HG03469 (cell line): ENCODE measurements around the gene POLR2H.

Source experiments
- ATAC-seq: cut with Tn5 transposase; IDR thresholded peaks from one replicate; pipeline ENCODE4 v1.9.1; 2021; ENCODE audit warnings: mild to moderate bottlenecking, moderate library complexity, moderate number of reproducible peaks; ENCODE audit not compliant: unreplicated experiment

The POLR2H gene

DNA sequence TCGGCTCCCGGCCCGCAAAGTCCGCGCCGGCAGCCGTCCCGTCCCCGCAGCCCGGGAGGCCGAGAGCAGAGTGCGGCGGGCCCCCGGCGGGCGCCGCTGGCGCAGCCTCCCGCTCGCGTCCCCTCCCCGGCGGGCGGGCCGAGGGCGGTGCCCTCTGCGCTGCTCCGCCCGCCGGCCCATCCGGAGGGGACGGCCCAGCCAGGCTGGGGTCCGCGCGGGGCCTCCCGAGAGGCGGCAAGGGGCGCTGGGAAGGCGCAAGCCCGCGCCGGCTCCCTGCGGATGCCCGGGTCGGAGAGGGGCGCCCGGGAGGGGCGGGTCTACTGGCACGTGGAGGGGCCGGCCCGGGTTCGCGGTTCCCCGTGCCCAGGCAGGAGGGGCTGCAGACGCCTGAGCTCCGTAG is at the start of gene POLR2H, which contains the start of gene CLCN2:
POLR2H (plus strand) TSS at position 179 of the 400 bp plus-strand sequence. CDS start 1,783 bp downstream, outside the sequence.
CLCN2 (minus strand) TSS at position 74 of the 400 bp plus-strand sequence. CDS start 126 bp downstream, outside the sequence.
- peak; percentile 23 for ATAC-seq

DNA sequence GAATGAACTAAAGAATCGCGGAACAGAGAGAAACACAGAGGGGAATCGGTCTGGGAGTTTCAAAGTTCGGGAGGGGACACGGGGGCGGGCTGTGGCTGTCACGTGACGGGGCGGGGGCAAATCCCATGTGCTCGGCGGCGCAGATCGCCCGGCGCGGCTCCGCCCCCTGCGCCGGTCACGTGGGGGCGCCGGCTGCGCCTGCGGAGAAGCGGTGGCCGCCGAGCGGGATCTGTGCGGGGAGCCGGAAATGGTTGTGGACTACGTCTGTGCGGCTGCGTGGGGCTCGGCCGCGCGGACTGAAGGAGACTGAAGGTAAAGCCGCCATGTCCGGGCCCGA is 47.2 kb upstream of the POLR2H start, which contains the start of gene EIF4G1:
EIF4G1 (plus strand) TSS at position 244 of the 337 bp plus-strand sequence. CDS start 1,191 bp downstream, outside the sequence.
- peak; percentile 82 for ATAC-seq

DNA sequence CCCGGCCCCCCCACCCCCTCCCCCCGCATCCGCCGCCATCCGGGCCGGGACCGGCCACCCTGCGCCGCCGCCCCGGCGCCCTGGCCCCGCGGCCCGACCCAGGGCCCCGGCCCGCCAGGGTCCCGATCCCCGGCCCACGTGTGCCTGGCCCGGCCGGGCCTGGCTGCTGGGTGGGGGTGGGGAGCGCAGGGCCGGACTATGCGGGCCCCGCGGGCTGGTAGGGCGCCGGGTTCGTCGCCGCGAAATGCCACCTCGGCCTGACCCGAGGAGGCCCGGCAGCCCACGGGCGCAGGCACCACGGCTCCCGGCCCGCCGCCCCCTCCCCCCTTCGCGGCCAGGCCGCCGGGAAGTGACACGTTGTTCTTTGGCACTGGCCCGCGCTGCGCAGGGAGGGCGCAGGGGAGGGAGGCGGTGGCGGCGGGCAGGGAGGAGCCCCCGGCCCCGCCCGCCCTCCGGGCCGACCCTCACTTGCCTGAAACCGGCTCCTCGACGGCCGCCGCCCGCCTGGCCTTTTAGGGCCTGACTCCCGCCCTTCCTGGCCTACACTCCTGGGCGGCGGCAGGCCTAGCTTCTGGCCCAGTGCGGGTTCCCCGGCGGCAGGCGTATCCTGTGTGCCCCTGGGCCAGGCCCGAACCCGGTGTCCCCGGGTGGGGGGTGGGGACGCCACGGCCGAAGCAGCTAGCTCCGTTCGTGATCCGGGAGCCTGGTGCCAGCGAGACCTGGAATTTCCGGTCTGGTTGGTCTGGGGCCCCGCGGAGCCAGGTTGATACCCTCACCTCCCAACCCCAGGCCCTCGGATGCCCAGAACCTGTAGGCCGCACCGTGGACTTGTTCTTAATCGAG is 46.6 kb upstream of the POLR2H start:
- peak; percentile 18 for ATAC-seq

DNA sequence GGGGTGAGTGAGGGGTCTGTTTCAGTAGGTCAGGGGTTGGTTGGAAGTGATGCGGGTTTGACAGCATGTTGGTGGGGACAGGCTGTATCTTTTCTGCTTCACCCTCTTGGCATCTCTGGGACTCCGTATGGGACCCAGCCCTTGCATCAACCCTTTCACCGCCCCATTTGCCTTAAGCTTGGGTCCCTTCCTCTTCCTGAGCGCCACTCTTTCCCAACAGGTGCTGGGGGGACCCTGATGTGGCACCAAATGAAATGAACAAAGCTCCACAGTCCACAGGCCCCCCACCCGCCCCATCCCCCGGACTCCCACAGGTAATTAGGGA is 46.0 kb upstream of the POLR2H start:
- ATAC-seq: no peak

DNA sequence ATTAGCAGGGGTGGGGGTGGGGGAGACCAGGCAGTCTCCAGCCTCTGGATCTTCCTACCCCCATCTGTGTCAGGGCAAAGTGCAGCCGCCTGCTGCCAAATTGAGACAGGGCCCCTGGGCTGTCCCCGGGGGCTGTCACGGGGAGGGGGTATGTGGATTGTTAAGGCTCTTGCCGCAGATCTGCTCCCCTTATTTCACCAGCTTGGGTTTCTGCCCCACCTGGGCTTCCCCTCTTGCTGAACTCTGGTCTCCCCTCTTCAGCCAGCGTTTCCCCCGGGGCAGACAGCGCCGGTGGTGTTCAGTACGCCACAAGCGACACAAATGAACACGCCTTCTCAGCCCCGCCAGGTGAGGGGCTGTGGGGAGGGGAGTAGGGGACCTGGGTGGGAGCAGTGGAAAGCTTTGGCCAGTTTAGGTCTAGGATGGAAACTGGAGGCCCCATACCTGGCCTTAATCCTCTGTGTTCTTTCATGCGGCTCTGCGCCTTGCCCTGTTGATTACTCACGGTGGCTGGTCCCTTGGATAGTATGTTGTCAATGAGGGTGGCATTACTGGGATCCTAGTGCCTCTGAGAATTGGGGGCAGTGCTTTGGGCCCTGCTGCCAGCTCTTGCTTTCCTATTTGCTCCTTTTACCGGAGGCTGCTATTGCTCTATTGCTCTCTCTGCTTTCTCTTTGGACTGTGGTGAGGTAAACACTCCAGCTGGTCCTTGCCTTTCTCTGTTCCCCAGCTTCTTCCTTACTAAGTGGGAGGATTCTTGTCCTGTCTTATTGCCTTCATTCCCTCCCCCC is 45.4 kb upstream of the POLR2H start:
- ATAC-seq: no peak

DNA sequence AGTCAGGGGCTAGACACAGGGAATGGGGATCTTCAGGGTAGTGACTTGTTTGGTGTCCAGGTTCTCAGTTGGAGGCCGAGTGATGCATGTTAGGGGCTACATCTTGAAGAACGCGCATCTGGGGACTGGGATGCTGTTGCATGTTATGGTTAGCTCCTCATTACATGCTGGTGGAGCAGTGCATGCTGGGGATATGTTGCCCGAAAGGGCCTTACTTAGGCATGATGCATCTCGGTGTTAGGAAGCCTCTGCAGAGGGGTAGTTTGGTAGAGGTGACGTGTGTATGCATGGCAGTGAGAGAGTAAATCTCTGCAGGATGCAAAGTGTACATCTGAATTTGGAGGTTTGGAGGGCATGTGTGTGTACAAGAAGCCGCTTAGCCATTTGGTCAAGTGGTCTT is 44.7 kb upstream of the POLR2H start:
- no peak for ATAC-seq

DNA sequence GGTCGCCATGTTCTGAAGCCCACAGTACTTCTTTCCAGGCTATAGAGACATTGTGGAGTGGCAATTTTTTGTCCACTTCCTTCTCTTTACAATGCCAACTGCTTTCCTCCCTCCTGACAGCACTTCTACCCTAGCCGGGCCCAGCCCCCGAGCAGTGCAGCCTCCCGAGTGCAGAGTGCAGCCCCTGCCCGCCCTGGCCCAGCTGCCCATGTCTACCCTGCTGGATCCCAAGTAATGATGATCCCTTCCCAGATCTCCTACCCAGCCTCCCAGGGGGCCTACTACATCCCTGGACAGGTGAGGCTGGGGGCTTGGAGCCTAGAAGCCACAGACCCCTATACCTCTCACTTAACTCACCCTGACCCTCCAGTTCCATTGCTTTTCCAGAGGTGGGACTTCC is 44.3 kb upstream of the POLR2H start:
- ATAC-seq: no peak

DNA sequence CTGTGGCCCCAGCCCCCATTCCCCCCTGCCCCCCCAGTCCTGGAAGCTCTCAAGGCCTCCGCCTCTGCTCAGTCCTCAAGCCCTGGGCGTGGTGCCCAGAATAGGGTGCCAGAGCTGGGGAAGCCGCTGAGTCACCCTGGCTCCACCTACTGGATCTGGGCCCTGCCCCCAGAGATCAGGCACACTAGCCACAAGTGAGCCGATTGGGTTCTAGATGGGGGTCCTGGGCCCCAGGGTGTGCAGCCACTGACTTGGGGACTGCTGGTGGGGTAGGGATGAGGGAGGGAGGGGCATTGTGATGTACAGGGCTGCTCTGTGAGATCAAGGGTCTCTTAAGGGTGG is 41.4 kb upstream of the POLR2H start:
- no peak for ATAC-seq

DNA sequence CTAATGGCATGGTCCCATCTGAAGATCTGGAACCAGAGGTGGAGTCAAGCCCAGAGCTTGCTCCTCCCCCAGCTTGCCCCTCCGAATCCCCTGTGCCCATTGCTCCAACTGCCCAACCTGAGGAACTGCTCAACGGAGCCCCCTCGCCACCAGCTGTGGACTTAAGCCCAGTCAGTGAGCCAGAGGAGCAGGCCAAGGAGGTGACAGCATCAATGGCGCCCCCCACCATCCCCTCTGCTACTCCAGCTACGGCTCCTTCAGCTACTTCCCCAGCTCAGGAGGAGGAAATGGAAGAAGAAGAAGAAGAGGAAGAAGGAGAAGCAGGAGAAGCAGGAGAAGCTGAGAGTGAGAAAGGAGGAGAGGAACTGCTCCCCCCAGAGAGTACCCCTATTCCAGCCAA is 39.8 kb upstream of the POLR2H start:
- ATAC-seq: no peak

DNA sequence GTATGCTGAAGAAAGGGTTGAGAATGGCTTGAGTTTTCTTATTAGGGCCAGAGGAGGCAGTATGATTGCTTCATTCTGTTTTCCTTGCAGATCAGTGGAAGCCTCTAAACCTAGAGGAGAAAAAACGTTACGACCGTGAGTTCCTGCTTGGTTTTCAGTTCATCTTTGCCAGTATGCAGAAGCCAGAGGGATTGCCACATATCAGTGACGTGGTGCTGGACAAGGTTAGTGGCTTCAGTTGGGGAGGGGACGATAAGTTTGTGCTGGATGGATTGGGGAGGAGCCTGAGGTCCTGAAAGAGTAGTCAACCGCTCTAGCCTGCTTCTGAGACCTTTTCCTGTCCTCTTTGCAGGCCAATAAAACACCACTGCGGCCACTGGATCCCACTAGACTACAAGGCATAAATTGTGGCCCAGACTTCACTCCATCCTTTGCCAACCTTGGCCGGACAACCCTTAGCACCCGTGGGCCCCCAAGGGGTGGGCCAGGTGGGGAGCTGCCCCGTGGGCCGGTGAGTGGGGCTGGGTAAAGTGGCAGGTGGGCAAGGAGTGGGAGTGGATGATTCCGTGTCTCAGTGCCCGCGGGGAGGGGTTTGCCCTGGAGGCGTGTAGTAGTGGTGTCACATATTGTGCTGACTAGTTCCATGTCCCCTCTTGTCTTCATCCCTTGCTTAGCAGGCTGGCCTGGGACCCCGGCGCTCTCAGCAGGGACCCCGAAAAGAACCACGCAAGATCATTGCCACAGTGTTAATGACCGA is 38.6 kb upstream of the POLR2H start:
- no peak for ATAC-seq

DNA sequence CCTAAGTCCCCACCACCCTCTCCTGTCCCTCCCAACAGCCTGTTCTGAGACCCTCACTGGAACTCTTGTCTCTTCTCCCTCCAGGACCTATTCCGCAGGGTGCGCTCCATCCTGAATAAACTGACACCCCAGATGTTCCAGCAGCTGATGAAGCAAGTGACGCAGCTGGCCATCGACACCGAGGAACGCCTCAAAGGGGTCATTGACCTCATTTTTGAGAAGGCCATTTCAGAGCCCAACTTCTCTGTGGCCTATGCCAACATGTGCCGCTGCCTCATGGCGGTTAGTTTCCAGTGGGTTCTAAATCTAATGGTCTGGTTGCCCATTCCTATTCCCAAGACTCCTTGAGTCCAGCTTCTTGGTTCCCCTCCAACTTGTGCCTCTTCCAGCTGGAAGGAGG is 37.8 kb upstream of the POLR2H start:
- ATAC-seq: no peak

DNA sequence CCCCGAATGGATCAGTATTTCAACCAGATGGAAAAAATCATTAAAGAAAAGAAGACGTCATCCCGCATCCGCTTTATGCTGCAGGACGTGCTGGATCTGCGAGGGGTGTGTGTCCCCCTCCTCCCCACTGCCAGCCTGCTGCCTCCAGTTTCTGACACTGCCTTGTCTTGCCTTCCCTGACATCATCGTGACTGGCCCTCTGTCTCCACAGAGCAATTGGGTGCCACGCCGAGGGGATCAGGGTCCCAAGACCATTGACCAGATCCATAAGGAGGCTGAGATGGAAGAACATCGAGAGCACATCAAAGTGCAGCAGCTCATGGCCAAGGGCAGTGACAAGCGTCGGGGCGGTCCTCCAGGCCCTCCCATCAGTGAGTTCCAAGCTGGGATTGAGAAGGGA is 36.2 kb upstream of the POLR2H start:
- ATAC-seq: no peak

DNA sequence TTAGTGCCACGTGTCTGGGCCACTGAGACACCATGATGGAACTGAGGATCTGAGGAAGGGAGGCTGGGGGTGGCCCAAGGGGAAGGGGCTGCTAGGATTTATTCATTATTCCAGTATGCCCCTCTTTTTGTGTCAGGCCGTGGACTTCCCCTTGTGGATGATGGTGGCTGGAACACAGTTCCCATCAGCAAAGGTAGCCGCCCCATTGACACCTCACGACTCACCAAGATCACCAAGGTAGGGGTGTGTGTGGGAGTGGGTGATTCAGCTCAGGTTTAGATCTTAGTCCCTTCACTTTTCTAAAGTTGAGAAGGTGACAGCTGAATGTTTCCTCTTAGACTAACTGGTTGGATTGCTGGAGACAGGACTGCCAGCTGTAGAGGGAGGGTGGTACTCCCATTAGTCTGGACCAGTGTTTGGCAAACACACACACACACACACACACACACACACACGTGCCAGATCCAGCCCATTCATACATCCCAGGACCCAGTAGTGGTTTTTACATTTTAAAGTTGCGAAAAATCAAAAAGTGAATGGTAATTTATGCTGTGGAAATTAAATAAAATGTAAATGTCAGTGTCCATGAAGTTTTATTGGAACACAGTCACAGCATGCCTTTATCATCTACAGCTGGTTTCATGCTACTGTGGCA is 35.7 kb upstream of the POLR2H start:
- no peak for ATAC-seq

DNA sequence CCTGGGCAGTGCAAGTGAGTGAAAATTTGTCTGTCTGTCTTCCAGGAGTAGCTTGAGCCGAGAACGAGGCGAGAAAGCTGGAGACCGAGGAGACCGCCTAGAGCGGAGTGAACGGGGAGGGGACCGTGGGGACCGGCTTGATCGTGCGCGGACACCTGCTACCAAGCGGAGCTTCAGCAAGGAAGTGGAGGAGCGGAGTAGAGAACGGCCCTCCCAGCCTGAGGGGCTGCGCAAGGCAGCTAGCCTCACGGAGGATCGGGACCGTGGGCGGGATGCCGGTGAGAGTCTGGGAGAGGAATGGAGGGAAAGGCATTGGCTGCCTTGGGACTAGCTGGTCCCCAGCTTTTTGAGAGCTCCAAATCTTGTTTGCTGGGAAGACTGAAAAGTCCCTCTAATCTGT is 34.3 kb upstream of the POLR2H start:
- no peak for ATAC-seq

DNA sequence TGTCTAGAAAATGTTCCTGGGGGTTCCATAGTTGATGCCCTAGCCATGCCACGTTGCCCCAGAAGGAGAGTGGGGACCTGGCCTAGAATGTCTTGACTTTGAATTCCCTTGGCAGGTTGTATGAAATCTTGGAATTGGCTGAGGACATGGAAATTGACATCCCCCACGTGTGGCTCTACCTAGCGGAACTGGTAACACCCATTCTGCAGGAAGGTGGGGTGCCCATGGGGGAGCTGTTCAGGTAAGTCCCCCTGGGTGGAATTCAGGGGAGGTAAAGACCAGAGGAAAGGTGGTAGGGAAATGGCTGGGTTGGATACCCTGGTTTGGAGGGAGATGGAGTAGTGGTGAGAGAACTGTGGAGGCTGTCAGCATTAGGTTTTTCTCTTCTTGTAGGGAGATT is 33.0 kb upstream of the POLR2H start:
- no peak for ATAC-seq

DNA sequence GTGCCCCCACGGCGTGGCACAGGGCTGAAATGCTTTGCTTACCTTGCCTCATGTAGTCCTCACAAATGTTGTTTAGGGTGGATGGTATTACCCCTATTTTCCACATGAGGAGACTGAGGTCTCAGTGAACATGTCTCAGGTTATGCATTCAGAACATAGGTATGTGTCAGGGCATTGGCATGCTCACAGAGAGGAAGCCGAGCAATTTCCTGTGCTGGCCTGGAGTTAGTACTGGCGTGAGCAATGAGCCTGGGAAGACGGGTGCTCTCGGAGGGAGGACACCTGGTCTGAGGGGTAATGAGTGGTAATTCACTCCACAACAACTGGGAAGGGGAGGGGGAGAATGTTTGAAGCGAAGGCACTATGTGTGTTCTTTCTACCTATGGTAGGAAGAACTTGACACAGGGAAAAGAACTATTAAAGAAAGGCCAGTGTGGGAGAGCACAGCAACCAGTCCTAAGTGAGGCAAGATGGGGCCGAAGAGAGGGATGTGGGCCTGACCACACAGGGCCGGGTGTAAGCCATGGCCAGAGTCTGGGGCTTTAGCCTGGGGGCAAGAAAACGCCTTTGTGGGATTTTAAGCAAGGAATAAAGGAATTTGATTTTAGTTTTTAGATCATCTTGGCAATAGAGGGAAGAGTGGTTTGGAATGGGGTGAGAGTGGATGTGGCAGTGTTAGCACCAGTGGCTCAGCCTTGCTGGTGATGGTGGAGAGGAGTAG is 29.0 kb upstream of the POLR2H start:
- ATAC-seq: no peak

DNA sequence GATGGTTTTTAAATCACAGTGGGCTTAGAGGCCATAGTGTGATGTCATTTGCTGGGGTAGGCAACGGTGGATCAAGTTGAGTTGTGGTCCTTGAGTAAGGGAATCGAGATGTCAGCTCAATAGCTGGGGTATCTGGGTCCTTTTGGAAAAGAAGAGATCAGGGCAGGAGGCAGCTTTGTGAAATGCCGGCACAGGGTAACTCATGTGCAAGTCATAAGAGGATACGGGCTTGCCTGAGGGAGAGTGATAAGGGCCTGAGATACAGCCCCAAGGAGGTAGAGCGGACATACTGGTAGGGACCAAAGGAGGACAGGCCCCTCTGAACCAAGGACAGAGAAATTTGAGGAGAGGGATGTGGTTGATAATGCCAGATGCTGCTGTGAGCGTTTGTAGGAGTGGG is 28.3 kb upstream of the POLR2H start:
- ATAC-seq: no peak

DNA sequence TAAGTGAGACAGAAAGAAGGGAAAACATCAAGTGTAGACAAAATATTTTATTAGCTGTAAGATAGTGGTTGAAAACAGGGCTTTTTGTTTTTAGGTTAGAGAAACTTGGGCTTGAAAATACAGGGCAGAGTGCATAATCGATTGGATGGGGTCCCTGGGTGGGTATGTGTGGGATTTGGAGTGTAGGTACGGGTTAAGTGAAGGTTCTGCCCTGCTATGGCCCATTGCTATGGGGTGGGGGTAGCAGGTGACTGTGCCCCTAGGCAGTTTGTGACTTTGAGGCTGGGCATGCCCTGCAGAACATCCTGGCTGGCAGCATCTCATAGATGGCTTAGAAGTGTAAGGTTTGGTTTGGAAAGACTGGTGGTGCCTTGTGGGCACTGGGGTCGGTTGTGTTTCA is 27.8 kb upstream of the POLR2H start:
- no peak for ATAC-seq

DNA sequence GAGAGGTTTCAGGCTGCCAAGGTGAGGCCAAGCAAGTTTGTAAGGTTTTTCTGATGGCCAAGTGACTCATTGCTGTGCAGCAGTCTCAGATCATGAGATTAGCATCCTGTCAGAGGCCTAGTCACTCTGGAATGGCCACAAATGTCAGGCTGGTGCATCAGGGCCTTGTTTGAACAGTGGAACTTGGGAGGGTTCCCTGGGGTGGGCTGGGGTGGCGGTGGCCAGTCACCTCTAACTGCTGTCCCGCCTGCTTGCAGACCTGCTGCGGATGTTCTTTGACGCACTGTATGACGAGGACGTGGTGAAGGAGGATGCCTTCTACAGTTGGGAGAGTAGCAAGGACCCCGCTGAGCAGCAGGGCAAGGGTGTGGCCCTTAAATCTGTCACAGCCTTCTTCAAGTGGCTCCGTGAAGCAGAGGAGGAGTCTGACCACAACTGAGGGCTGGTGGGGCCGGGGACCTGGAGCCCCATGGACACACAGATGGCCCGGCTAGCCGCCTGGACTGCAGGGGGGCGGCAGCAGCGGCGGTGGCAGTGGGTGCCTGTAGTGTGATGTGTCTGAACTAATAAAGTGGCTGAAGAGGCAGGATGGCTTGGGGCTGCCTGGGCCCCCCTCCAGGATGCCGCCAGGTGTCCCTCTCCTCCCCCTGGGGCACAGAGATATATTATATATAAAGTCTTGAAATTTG is 26.9 kb upstream of the POLR2H start:
- no peak for ATAC-seq

DNA sequence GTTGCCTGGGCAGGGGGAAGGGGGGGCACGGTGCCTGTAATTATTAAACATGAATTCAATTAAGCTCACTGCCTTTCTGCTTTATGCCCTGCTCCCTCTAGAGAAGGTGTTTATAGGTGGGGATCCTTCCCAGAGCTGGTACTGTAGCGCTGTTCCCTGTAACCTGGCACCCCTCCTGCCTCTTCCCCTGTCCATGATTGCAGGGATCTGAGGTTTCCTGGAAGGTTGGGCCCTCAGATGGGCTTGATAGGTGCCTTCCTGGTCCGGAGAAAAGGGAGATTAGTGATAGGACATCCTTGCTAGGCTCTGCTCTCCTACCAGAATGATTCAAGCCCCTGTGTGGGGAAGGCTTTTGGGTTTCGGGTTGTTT is 26.2 kb upstream of the POLR2H start:
- ATAC-seq: no peak
